Heart right ventricle (tissue), 16 donors: ENCODE results near the gene CTSL. TPM values are rescaled to one million over a fixed set of nuclear protein-coding genes. Genes with fewer than 3 reads are reported as not detected.

Source experiments
- ATAC-seq, 8 donors: fragments of 200-7000 bp; cut with Tn5 transposase; one replicate each; pipeline ENCODE4 v1.9.1; 2020; ENCODE audit warnings: mild to moderate bottlenecking in 8 of 8, moderate library complexity in 8 of 8, moderate number of reproducible peaks in 1 of 8
- DNase-seq, 2 donors: peaks; one replicate each; pipeline ENCODE4 v3.0.0-alpha.2; 2020
- H3K27ac ChIP-seq, 10 donors: fragments of 200-600 bp; sonication (generic) in 2 of 10; one replicate each; pipeline versions ENCODE4 v1.5.0 to v1.8.0; 2020 to 2022; ENCODE audit warnings: mild to moderate bottlenecking in 3 of 10
- H3K27me3 ChIP-seq, 7 donors: fragments of 200-600 bp; one replicate each; pipeline ENCODE4 v1.8.0; 2021 to 2022; ENCODE audit warnings: mild to moderate bottlenecking in 2 of 7
- H3K36me3 ChIP-seq, 9 donors: fragments of 200-600 bp; sonication (generic) in 1 of 9; one replicate each; pipeline versions ENCODE4 v1.5.0 to v1.8.0; 2020 to 2022; ENCODE audit warnings: mild to moderate bottlenecking in 2 of 9
- H3K4me1 ChIP-seq, 9 donors: fragments of 200-600 bp; sonication (generic) in 1 of 9; one replicate each; pipeline versions ENCODE4 v1.5.0 to v1.8.0; 2020 to 2022; ENCODE audit warnings: mild to moderate bottlenecking in 4 of 9
- H3K4me3 ChIP-seq, 10 donors: fragments of 200-600 bp; sonication (generic) in 2 of 10; one replicate each; pipeline versions ENCODE4 v1.5.0 to v1.8.0; 2020 to 2022; ENCODE audit warnings: mild to moderate bottlenecking in 7 of 10, moderate library complexity in 2 of 10
- H3K9me3 ChIP-seq, 11 donors: fragments of 200-600 bp in 10 of 11; sonication (generic) in 2 of 11; one replicate each; pipeline versions ENCODE4 v1.5.0 to v1.8.0; 2013 to 2022; ENCODE audit warnings: mild to moderate bottlenecking in 2 of 11, control low read depth in 1 of 11, moderate library complexity in 1 of 11
- WGBS, 2 donors: extraction: QIAGEN DNeasy Blood & Tissue Kit; methylation state at CpG; one replicate each; pipeline ENCODE4 v1.1.7; 2013; ENCODE audit warnings: inconsistent platforms in 1 of 2; 5-methylcytosine and 5-hydroxymethylcytosine counted together
- intact Hi-C, 10 donors: fragments of 100-400 bp; cut with DNase I; formaldehyde crosslinking; loops; one replicate each; pipeline versions ENCODE4 v1.11.1 to v1.14.2; 2022
- polyA plus RNA-seq, 2 donors: library from polyadenylated mRNA; stranded (reverse); fragments of 200-250 nt; gene quantifications; one replicate each; pipeline ENCODE4 v1.2.3, GENCODE V29; 2013
- total RNA-seq, 10 donors: library from RNA; stranded (reverse); fragmentation: NEBNext Ultra II Directional in 3 of 10; extraction: Animal tissue kit (Norgen Biotek cat#: 25700) in 3 of 10; gene quantifications; one replicate each; pipeline versions ENCODE4 v1.2.1 to v1.2.4, GENCODE V29; 2021 to 2023
- TF ChIP-seq, protein P1 (sequence below), 9 donors: fragments of 200-600 bp; sonication (generic) in 2 of 9; IDR thresholded peaks; one replicate each; pipeline versions ENCODE4 v1.5.0 to v1.8.0; 2021 to 2022; ENCODE audit warnings: antibody characterized with exemption in 9 of 9, mild to moderate bottlenecking in 5 of 9, moderate library complexity in 1 of 9
- donor health status: Arrhythmogenic right ventricular cardiomyopathy.
- donor health status: ischemic (EF 13 %, LVEDD 7.1; RV severe dilation, severe dysfunction).
- donor health status: healthy with polysubstance abuse.
- donor health status: DM: no; HTN: yes; CAD: no.
- donor health status: DM: no; HTN: no; CAD: no.
- donor health status: ischemic (EF 25% LVEDD 6.9; RV normal size, moderate dysfunction).
- donor health status: ischemic (EF 25% LVEDD 5.7; RV mildly dilated, moderate dysfunction).
- donor health status: healthy.
- donor health status: DM: yes; HTN: yes; CAD: no.
- donor health status: Ischemic cardiomyopathy.
- donor health status: ischemic (EF 35%, LVEDD 5.7; RV mildly dilated, moderate dysfunction).
- donor health status: nonischemic (EF 11% LVEDD 7.7; RV severe dilation, severe dysfunction).
- donor health status: DM: yes; HTN: yes; CAD: no.
- donor health status: PGD.
- donor health status: ischemic (EF 29% LVEDD 5.4; RV normal size, mild dysfunction).
- donor health status: nonischemic (EF 23%, LVEDD 6.1; RV moderate dilation, normal function).

Gene CTSL
- total and polyA plus RNA-seq, 12 donors: 75.8 to 189 (median 134) TPM

DNA sequence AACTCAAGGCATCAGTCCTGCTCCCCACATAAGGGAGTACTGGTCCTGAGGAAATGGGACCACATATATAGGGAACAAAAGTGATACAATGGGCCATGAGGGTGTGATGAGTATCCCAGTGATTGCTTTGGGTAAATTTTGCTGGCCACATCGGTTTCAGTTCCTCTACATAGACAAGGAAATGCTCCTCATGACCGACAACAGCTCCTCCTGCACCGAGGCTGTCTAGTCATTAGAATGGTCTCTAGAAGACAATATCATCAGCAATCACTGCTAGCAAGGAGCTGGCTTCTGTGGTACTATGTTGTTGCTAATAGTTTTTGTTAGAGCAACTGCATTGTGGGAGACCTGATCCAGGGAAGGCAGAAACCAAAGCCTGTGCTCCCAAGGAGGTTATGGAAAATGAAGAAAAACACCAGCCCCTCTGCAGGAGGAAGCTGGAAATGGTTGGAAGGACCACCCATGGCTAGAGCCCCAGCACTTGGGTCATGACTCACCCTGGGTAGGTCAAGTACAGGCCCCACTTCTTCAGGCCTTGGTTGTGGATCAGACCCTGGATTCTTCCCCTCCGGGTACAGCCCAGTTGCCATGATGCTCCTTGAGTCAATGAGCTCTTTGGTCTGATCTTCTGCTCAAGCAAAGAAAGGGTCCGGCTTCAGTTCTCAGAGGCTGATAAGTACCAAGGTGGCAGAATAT lies 3.4 kb upstream of the CTSL start:
- H3K9me3 ChIP-seq: no peaks in the 10 kb centered on the region
- intact Hi-C loops: loop anchor here in 1 of 10 donors (10.0 kb wide), 1 partner anchor 72 kb away; no protein-coding TSS in a partner anchor
- peaks cover 3 to 61% (median 13%) of the 10 kb centered on the region in 9 donors for H3K4me1 ChIP-seq
- ATAC-seq (no peak), DNase-seq (peak in 1 of 2 donors; percentile 37)
- WGBS, 2 donors: 88 to 93% methylated on average over 5 of the region's 5 CpGs
- peaks cover 0 to 14% (median 0%) of the 10 kb centered on the region in 7 donors for H3K27me3 ChIP-seq
- TF ChIP-seq, protein P1, sequence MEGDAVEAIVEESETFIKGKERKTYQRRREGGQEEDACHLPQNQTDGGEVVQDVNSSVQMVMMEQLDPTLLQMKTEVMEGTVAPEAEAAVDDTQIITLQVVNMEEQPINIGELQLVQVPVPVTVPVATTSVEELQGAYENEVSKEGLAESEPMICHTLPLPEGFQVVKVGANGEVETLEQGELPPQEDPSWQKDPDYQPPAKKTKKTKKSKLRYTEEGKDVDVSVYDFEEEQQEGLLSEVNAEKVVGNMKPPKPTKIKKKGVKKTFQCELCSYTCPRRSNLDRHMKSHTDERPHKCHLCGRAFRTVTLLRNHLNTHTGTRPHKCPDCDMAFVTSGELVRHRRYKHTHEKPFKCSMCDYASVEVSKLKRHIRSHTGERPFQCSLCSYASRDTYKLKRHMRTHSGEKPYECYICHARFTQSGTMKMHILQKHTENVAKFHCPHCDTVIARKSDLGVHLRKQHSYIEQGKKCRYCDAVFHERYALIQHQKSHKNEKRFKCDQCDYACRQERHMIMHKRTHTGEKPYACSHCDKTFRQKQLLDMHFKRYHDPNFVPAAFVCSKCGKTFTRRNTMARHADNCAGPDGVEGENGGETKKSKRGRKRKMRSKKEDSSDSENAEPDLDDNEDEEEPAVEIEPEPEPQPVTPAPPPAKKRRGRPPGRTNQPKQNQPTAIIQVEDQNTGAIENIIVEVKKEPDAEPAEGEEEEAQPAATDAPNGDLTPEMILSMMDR (IDR thresholded peaks at IDR 0.05): no peak
- peak overlapping the region in 2 of 10 donors; percentile 6 to 73 for H3K27ac ChIP-seq
- H3K4me3 ChIP-seq: no peak overlapping the region
- peaks cover 0 to 5% (median 0%) of the 10 kb centered on the region in 9 donors for H3K36me3 ChIP-seq

DNA sequence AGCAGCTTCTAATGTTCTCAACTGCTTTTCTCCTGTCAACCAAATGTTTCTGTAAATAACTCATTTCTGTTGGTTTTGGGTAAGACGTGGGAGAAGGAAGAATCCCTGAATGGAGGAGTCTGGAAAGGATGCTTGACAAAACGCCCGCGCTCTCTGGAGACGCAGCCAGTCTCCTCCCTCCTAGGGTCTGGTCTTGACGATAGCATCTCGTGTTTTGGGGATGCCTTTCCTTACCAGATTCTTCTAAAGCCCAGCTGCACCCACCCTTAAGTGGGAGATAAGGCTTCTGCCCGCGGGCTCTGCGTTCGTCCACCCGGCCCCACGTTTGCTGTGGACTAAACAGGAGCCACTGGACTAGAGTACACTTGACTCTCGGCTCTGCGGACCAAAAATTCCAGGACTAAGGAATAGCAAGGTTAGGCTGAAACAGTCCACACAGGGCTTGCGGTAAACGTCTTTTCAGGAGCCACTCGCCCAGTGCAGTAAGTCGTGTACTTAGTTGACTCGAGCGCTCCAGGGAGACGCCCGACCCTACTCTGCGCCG lies 491 bp upstream of the CTSL start:
- peak in 7 of 8 donors; percentile 2 to 46 (median 10) for ATAC-seq
- DNase-seq: peak in 1 of 2 donors; percentile 34
- WGBS, 2 donors: 3 to 5% methylated on average over 25 of the region's 25 CpGs
- Histone ChIP-seq H3K9me3 (no peaks in the 10 kb centered on the region), H3K4me1 (peaks cover 3 to 74% (median 26%) of the 10 kb centered on the region in 9 donors), H3K27me3 (peaks cover 0 to 14% (median 0%) of the 10 kb centered on the region in 7 donors), H3K36me3 (peaks cover 0 to 33% (median 24%) of the 10 kb centered on the region in 9 donors), H3K27ac (peak overlapping the region; percentile 84 to 99 (median 96)), H3K4me3 (peak overlapping the region; percentile 45 to 92 (median 76))
- intact Hi-C loops: loop anchor here in 1 of 10 donors (10.0 kb wide), 1 partner anchor 69 kb away; no protein-coding TSS in a partner anchor
- TF ChIP-seq, protein P1 (IDR thresholded peaks at IDR 0.05): no peak

- H3K4me3 ChIP-seq: peak overlapping the region in 2 of 10 donors; percentile 7 to 79
- 95 to 96% methylated on average over 2 of the region's 2 CpGs for WGBS, 2 donors
- H3K27ac ChIP-seq: peak overlapping the region in 1 of 10 donors; percentile 99
- intact Hi-C loops: loop anchor here in 1 of 10 donors (10.0 kb wide), 1 partner anchor 66 kb away; no protein-coding TSS in a partner anchor
- peaks cover 0 to 14% (median 0%) of the 10 kb centered on the region in 7 donors for H3K27me3 ChIP-seq
- no peak for ATAC-seq
- H3K36me3 ChIP-seq: peaks cover 0 to 54% (median 26%) of the 10 kb centered on the region in 9 donors
- TF ChIP-seq, protein P1 (IDR thresholded peaks at IDR 0.05): no peak
- H3K9me3 ChIP-seq: no peaks in the 10 kb centered on the region
- peaks cover 3 to 62% (median 26%) of the 10 kb centered on the region in 9 donors for H3K4me1 ChIP-seq
- no peak for DNase-seq
These were observed 3.3 kb downstream of the CTSL start for GRCh38 chr9:87729246-87729645.

DNA sequence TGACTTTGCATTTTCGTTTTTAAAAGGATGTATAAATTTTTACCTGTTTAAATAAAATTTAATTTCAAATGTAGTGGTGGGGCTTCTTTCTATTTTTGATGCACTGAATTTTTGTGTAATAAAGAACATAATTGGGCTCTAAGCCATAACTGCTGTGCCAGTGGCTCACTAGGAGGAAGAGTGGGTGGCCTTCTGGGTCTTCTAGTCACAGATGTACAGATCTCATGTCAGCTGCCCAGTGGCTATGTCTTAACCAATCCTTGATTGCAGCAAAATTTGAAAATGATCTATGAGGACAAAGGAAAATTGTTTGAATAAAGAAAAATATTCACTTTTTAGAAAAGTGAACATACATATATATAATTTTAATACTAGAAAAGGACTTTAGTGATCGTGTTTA lies 5.4 kb downstream of the CTSL start:
- DNase-seq (no peak), ATAC-seq (no peak)
- Histone ChIP-seq H3K9me3 (no peaks in the 10 kb centered on the region), H3K27ac (no peak overlapping the region), H3K27me3 (peaks cover 0 to 6% (median 3%) of the 10 kb centered on the region in 7 donors), H3K4me1 (peaks cover 3 to 45% (median 24%) of the 10 kb centered on the region in 9 donors), H3K4me3 (no peak overlapping the region), H3K36me3 (peaks cover 0 to 54% (median 26%) of the 10 kb centered on the region in 9 donors)
- intact Hi-C loops: no loop called here
- TF ChIP-seq, protein P1 (IDR thresholded peaks at IDR 0.05): no peak
- WGBS, 2 donors: 94 to 96% methylated on average over 2 of the region's 2 CpGs
